Fibroblast of peridontal ligament (primary cell): ENCODE measurements around the gene TNK2.
"Not testable (repeated sequence)": the region's sequence is repeated elsewhere in the genome, so short reads cannot be mapped to it uniquely, and the experiment has no call there.

Experiments used
- DNase-seq: peaks from one replicate; pipeline ENCODE4 v3.0.0-alpha.2; 2010; ENCODE audit errors: extremely low read depth

Gene TNK2

DNA sequence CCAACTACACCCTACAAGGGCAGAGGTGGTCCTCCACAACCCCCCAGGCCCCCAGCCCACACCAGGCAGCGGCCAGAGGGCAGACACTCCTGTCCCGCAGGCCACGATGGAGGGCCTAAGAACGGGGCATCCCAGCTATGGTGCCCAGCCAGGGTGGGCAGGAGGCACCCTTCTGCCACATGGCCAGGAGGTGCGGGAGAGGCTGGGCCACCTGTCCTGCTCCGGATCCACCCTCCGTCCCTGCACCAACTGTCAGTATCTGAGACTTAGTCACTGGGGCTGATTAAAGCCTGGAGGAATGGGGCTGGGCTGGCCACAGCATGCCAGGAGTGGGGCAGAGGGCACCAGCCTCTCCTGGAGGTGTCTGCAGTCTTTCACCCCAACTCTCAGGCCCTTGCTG is 37.9 kb downstream of the TNK2 start:
- DNase-seq, result no peak

DNA sequence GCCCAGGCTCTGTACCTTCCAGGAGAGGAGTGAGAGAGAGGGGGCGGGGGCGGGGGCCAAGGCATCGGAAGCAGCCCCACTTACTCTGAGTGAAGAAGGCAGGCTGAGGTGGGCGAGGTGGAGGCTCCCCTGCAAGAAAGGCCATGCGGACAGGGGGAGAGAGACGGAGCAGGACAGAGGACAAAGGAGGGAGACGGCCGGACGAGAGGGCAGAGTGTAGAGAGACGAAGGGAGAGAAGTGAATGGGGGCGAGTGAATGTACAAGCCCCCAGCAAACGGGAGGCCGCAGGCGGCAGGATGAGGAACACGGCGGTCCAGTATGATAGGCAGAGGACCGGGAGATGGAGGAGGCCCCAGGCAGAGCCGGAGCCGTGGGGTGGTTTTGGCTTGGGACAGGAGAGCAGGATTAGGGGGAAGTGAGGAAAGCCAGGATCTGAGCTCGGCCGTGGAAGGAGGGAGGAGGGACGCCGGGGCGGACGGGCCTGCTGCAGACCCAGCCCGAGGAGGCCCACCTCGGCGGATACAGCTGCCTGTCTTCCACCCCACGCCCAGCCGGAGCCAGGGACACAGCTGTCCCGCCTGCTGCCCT is 38.8 kb downstream of the TNK2 start:
- no peak for DNase-seq

DNA sequence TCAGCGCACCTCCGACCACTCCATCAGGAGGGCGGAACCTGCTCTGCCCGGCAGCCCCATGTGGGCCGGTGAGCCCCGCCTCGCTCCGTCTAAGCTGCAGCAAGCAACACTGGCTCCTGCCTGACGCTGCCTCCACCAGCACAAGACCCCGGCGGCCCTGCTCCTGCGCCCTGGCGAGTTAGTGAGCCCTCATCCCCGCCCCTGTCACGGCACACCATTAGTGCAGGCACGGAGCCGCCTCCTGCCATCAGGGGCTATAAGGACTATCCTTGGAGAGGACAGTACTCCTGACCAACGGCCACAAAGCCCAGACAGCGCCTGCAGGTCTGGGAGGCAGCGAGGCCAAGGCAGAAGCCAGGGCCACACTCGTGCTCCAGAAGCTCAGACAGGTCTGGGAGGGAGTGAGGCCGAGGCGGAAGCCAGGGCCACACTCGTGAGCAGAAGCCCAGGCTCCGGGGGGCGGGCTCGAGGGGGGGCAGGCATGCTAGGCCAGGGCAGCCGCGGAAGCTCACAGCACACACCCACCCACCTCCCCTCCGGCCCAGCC is 39.4 kb downstream of the TNK2 start:
- no peak for DNase-seq

DNA sequence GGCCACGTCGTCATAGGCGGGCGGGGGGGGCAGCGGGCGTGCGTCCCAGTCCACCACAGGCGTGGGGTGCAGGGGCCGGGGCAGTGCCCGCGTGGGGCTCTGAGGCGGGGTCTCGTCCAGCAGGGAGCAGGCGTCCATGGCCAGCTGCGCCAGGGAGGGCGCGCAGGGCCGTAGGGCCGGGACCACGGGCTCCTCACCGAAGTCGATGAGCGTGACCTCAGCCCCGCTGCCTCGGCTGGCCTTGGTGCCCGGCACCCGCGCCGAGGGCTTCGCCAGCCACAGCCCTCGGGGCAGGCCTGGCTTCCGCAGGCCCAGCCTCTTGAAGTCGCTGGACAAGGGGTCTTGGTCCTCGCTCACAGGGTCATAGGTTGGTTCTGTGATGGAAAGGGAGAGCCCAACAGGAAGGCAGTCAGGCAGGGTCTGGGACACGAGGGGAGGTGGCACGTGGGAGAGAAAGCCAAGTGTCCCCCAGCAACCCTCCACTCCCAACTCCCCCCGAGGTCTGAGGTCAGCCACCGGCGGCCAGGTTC is 40.0 kb downstream of the TNK2 start:
- no peak for DNase-seq

DNA sequence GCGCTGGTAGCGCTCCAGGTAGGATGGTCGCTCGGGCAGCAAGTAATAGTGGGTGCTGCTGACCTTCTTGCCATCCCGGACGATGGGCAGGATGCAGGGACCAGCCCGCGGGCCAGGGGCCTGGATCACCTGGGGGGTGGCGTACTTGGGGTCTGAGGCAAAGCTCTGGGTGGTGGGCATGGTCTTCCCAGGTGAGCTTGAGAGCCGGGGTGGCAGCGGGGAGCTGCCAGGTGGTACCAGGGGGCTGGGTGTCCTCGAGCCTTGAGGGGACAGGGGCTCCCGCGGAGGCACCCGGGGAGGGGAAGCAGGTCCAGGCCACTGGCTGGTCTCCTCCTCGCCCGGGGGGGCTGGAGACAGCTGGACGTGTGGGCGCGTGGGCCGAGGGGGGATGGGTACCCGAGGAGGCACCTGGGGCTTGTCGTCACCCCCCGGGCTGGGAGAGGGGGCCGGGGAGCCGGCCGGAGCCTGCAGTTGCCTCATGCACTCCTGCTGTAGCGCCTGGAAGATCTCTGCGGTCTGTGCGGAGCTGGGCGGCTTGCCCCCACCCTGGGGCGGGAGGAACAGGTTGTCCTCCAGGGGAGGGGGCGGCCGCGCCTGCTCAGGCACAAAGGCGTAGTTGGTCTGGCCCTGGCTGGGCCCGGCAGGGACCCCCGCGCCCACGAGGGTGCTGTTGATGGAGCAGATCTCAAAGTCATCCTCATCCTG is 40.6 kb downstream of the TNK2 start:
- no peak for DNase-seq

DNA sequence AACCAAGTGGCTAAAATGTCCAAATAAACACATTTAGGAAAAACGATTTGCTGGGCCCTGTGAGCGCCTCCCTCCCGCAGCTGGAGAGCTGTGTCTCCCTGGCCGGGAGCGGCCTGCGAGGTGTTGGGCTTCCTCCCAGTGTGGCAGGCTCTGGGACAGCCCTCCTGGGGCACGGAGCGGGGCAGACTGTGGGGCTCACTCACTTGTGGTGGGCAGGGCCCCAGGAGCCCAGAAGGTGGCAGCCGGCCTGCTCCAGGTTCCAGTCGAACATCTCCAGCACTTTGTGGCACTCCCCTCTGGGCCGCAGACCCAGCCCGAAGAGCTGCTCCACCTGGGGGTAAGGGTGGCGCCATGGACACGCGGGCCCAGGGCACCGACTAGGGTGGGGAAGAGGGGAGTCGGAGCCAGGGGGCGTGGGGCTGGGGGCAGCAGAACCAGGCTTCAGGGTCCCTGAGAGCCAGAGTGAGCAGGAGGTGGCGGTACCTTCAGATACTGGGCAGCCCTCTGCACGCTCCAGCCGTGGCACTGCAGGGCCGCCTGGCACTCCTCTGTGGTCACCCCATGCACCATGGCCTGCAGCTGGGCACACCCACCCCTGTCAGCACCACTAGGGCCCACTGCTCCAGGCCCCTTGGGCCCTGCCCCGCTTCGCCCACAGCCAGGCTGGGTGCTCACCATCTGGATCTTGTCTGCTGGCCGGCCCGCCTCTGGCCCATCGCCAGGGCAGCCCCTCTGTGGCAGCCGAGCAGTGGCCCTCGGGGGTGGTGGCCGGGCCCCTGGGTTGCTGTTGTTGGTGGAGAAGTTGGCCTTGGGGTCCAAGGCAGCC is 41.5 kb downstream of the TNK2 start:
- DNase-seq, result no peak

DNA sequence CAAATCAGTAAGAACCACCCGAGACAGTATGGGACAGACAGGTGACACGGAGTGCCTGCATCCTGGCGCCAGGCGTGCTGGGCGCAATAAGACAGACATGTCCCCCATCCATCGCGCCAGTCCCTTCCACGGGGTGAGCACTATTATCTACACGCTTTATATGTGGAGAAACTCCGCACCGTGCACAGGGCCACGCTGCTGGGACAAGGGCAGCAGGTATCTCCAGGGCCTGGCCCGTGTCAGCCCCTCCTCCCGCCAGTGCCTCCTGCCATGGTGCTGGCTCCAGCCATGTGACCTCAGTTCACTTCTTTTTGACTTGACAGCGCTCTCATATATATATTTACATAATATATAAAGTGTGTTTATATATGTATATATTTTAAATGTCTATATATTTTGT is 42.6 kb downstream of the TNK2 start:
- no peak for DNase-seq

DNA sequence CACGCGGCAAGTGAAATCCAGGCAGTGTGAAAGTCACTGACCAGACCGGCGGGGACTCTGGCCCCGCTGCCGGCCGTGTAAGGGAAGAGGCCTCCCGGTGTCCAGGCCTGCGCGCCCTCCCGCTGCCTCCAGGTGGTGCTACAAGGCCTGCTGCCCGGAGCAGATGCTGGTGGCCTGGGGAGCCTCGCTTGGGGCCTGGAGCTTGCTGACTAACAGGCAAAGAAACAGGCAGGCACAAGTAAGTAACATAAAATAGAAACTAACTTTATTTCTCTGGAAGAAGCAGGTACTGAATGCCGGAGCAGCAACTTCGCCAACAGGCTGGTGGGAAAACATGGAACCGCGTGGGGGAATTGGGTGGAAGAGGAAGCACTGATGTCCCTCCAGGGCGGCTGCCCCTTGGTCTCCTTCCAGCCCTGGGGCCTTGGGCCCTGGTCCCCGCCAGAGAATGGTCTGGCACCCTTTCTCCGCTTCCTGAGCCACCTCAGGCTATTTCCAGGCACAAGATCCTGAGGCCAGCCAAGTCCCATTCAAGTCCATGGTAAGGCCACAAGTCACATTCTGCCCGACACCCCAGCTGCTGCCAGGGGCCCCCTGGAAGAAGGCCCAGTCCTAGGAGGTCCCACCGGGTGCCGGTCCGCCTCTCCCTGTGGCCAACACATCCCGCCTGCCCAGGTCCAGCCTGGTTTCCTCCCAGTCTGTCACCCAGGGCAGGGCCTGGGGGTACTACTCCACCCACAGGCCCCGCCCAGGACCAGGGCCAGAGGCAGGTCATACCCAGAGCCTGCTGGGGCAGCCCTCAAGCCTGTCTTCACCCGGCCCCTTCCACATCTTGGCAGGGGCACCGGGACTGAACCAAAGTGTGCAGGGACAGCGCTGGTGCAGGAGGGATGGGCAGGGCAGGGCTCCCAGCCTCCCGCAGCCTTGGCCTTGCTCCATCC is 45.0 kb downstream of the TNK2 start:
- DNase-seq, result peak; percentile 83

DNA sequence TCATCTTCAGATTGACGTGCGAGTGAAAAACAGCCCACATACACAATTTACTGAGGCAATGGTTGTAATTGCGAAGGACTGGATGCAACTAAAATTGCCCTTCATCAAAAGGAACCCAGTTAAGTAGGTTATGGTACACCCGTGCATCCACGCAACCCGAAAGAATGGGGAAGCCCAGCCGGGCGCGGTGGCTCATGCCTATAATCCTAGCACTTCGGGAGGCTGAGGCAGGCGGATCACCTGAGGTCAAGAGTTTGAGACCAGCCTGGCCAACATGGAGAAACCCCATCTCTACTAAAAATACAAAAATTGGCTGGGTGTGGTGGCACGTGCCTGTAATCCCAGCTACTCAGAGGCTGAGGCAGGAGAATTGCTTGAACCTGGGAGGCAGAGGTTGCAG is 46.0 kb downstream of the TNK2 start:
- DNase-seq, result not testable (repeated sequence)

DNA sequence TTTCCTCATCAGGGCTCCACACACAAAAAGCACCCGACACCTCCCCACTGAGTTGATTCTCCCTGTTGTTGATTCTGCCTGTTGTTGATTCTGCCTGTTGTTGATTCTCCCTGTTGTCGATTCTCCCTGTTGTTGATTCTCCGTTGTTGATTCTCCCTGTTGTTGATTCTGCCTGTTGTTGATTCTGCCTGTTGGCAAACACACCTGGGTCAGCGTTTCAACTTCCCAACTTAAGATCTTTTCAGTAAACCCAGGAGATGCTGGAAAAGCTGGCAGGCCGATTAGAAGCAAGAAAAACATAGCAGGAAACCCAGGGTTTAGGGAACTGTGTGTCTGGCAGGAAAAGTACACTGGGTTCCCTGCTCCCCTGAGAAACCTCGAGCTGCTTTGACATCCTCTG is 47.9 kb downstream of the TNK2 start:
- DNase-seq, result no peak

DNA sequence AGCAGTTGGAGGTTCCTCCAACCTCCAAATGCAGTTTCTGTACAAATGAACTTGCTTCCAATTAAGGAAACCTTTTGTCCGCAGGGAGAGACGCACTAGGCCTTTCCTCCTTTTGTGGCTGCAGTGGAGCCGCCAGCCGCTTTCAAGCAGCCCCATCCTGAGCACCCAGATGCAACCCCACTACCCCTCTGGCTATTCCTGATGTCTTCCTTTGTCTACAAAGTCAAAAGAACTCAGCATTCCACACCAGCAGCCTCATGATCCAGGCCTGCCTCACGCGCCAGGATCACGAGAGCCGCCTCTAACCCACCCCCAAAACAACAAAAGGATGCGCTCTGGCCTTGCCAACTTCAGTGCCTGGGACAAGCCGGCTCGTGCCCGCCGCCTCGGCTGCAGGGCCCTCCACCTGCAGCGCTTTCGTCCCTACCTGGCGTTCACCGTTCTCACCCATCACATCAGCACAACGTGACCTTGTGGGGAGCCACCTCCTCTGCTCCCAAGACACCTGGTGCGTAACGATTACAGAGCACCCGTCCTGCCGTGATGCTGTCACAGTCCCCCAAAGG is 48.4 kb downstream of the TNK2 start:
- DNase-seq, result no peak

DNA sequence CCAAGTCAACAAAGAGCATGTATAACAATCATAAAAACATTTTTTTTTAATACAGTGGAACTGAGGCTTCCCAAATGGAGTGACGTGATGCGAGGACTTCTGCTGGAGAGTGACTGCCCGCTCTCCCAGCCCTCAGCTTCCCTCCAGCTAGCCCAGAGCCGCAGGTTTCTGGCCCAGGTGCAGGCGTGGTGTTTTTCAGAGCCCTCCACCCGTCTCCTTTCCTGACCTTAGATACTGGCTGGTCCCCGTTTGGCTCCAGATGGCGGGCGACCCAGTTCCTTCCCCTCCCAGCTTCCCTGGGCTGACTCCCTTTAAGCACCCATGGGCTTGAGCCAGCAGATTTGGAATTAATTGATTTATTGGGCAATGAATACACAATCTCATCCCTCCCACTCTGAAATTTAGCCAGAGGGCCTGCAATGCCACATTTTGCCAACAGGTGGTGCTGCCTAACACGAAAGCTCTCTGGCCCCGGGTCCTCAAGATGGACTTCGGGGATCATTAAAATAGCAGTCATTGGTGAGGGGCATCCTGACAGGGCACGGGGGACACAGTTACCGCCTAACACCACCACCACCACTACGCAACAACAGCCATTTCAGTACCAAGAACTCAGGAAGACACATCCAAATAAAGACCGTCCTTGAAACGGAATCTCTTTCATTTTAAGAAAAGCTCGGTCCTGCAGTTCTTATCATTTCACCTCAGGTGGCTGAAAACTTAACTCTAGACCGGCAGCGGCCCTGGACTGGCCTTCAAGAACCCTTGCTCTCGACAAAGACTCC is 49.1 kb downstream of the TNK2 start:
- peak; percentile 71 for DNase-seq

DNA sequence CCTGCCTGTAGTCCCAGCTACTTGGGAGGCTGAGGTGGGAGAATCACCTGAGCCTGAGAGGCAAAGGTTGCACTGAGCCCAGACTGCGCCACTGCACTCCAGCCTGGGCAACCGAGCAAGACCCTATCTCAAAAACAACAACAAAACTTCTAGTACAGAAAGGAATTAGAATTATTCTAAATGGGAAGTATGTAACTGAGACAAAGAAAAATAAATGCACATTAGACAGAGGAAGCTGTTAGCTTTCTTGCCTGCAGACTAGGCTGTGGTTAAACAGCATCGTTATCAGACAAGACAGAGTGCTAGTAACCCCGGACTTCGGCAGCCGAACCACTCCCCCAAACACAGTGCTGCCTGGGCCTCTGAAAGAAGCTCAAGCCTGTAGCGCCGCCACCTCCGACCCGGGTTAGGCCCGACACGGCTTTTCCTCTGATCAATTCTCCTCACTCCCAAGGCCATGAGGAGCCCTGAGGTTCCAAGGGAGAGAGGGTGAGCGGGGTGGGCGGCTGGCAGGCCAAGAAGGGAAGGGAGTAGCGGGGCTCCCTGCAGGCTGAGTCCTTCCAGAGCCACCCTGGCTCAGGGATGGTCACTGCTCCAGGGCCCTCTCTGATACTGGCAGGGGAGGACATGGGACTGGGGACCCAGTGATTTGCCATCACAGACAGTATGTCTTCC is 51.8 kb downstream of the TNK2 start:
- no peak for DNase-seq

DNA sequence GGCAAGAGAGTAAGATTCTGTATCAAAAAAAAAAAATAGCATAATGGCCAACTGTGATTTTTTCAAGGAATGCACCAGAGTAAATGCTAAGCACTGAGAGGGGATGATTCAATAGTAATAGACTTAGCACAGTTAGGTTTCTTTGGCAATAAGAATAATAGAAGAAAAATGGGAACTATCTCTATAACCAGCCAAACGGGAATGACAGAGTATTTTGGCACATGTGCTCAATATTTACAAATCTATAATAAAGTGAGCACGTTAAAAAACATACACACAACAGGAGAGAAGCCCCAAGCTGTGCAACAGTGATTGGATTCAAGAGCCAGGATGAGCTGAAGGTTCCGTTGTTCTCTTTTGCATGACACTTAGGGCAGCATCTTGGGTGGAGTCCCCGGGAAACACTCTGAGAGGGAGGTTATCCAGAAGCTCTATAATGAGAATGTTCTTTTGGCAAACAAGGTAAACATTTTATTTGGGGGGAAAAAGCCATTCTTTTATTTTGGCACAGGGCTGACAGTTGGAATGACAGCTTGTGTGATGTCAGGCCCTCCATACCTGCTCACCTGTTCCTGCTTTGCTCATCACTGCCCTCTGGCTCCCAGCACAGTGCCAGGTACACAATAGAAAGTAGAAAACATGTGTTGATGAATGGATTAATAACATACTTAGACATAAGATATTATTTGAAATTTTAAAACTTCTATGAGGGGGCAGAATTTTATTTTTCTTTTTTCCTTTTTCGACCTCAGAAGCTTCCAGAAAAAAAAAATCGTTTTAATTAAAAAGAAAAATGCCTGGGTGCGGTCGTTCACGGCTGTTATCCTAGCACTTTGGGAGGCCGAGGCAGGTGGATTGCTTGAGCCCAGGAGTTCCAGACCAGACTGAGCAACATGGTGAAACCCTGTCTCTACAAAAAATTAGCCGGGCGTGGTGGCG is 52.6 kb downstream of the TNK2 start:
- DNase-seq, result no peak

DNA sequence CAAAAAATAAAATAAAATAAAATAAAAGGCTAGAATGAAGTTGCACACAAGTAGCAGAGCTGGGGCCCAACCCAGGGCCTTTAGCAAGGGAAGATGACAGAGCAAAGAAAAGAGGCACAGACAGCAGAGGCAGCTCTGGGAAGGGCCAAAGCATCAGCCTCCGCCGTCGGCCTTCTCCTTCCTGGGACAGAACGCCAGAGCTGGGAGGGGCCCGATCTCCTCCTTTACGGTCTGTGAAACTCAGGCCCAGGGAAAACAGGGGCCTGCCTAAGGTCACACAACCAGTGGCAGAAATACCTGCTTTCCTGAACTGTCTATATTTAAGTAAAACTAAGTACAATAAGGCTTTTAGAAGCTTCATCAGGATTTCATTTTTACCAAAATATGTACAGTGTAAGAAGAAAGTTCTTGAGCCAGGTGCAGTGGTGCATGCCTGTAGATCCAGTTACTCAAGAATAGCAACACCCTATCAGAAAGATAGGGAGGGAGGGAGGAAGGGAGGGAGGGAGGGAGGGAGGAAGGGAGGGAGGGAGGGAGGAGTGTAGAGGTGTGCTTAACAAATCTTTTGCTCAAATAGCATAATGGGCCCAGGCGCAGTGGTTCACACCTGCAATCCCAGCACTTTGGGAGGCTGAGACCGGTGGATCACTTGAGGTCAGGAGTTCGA is 53.6 kb downstream of the TNK2 start:
- DNase-seq, result no peak

DNA sequence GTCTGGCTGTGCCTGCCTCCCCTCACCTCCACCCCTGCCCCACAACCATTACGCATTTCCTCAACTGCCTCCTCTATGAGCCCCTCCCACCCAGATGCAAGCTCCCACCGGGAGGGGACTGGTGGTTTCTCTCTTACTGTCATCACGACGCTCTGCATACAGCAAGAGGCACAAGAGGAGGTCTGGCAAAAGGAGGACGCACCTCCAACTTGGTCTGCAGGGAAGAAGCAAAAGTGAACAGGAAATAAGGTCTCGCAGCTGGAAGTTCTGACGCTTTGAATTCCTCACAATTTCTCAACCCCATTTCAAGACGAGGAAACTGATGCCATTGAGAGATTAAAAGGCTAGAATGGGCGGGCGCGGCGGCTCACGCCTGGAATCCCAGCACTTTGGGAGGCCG is 54.4 kb downstream of the TNK2 start:
- no peak for DNase-seq

DNA sequence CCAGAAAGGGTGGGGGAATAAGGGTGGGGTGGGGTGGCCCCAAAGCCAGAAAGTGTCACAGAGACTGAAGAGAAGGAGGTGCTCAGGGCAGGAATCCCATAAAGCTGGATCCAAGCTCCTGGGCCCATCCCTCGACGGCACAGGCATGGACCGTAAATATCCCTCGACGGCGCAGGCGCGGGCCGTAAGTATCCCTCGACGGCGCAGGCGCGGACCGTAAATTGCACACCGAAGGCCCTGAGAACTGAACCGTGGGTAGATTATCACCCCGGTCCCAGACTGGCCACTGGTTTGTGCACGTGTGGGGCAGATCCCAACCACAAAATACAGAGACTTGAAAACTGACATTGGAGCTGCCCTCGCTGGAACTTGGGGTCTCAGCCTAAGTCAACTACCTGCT is 55.3 kb downstream of the TNK2 start:
- DNase-seq, result no peak
